Left ventricle myocardium inferior (tissue), 1 donor: ENCODE measurements around the gene CFAP92. TPM values are rescaled to one million over a fixed set of nuclear protein-coding genes. Genes with fewer than 3 reads are reported as not detected.

Experiments used
- DNase-seq: peaks from one replicate; pipeline ENCODE4 v3.0.0-alpha.2; 2020
- H3K27ac ChIP-seq: fragments of 200-600 bp; replicated peaks from 2 replicates; pipeline ENCODE4 v1.8.0; 2021
- H3K27me3 ChIP-seq: fragments of 200-600 bp; 2 replicates; pipeline ENCODE4 v1.8.0; 2021; ENCODE audit warnings: low read depth
- H3K36me3 ChIP-seq: fragments of 200-600 bp; 2 replicates; pipeline ENCODE4 v1.8.0; 2021
- H3K4me1 ChIP-seq: fragments of 200-600 bp; 2 replicates; pipeline ENCODE4 v1.8.0; 2021
- H3K4me3 ChIP-seq: fragments of 200-600 bp; 2 replicates; pipeline ENCODE4 v1.8.0; 2021; ENCODE audit warnings: mild to moderate bottlenecking, moderate library complexity
- H3K9me3 ChIP-seq: fragments of 200-600 bp; replicated peaks from 2 replicates; pipeline ENCODE4 v1.8.0; 2021
- CTCF ChIP-seq: fragments of 200-600 bp; IDR thresholded peaks from 2 replicates; pipeline ENCODE4 v1.8.0; 2021; ENCODE audit warnings: antibody characterized with exemption, mild to moderate bottlenecking, borderline replicate concordance
- intact Hi-C: fragments of 100-400 bp; cut with micrococcal nuclease; formaldehyde crosslinking; loops from one replicate; pipeline ENCODE4 v1.11.0; 2022
- total RNA-seq: library from RNA; stranded (reverse); fragmentation: NEBNext Ultra II Directional; extraction: Animal tissue kit (Norgen Biotek cat#: 25700); gene quantifications from one replicate; pipeline ENCODE4 v1.2.1, GENCODE V29; 2021
- donor health status: DM: no; HTN: yes; CAD: no; lungs with severe emphysema.

CFAP92 gene
- total RNA-seq, 1 donor from 2014 or later, result 0.25 TPM

DNA sequence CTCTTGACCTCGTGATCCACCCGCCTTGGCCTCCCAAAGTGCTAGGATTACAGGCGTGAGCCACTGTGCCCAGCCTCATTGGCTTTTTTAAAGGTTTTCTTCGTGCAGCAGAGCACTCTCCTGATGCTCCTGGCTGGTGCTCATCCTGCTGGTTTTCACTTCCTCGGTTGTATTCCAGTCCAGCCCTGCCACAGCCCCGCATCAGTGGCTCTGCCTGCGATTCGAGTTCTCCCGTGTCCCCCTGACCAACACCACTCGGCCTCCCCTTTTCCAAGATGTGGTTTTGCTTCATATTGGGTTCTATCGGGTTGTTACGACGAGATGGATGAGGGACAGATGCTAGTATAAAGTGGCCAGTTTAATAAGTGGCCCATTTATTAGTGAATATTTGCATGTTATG lies 35.0 kb upstream of the CFAP92 start:
- Histone ChIP-seq H3K9me3 (peaks cover 5% of the 10 kb centered on the region), H3K27me3 (no peaks in the 10 kb centered on the region), H3K36me3 (peaks cover 4% of the 10 kb centered on the region), H3K27ac (no peak overlapping the region), H3K4me1 (peaks cover 48% of the 10 kb centered on the region), H3K4me3 (no peak overlapping the region)
- intact Hi-C loops, result no loop called here
- TF ChIP-seq CTCF, result no peak
- DNase-seq, result no peak

DNA sequence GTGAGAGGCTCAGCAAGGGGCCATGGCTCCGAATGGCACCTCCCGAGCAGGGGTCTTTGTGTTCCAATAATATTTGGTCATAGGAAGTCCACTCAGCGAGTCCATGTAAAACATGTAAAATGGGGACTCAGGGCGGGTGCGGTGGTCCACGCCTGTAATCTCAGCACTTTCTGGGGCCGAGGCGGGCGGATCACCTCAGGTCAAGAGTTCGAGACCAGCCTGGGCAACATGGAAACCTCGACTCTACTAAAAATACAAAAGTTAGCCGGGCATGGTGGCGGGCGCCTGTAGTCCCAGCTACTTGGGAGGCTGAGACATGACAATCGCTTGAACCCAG lies 33.6 kb upstream of the CFAP92 start:
- Histone ChIP-seq H3K36me3 (peaks cover 4% of the 10 kb centered on the region), H3K27ac (peak overlapping the region; percentile 81), H3K27me3 (no peaks in the 10 kb centered on the region), H3K9me3 (peaks cover 5% of the 10 kb centered on the region), H3K4me1 (peaks cover 49% of the 10 kb centered on the region), H3K4me3 (peak overlapping the region; percentile 73)
- intact Hi-C loops, result no loop called here
- TF ChIP-seq CTCF, result no peak
- no peak for DNase-seq

- Histone ChIP-seq H3K4me1 (peaks cover 54% of the 10 kb centered on the region), H3K27me3 (no peaks in the 10 kb centered on the region), H3K36me3 (peaks cover 4% of the 10 kb centered on the region), H3K9me3 (peaks cover 5% of the 10 kb centered on the region), H3K4me3 (peak overlapping the region; percentile 73), H3K27ac (peak overlapping the region; percentile 81)
- peak; percentile 90 for DNase-seq
- intact Hi-C loops, result no loop called here
- peak; percentile 82 for TF ChIP-seq CTCF
These were observed 33.1 kb upstream of the CFAP92 start for GRCh38 chr3:129026728-129027543.

DNA sequence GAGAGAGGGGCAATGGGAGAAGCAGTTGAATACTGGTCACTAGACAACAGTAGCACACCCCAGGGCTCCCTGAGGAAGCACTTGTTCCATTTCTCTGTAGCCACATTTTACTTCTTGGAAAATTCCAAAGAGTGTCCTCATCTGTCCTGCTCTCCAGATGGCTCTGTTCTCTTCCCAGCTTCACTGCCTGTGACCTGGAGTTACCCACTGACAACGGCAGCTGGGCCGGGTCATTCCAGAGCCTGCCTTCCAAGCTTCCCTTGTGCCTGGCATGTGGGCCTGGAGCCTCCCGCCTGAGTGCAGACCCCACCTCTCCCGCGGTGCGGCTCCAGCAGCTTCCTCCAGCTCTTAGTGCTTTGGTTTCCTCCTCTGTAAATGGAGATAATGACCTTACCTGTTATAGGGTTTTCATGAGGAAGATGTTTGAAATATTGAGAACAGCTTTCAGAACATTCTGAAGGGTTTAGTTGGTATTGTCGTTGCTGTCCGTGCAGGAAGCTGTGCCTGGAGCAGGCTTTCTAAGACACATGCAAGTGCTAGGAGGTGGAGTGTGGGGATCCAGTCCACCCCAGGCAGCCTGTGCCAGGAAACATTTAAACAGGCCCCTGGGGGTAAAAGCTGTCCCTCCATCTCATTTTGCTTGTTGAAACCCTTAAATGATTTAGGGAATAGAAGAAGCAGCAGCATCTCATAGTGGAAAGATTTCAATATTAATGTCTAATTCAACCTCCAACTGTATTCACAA lies 32.0 kb upstream of the CFAP92 start:
- Histone ChIP-seq H3K4me3 (peak overlapping the region; percentile 73), H3K4me1 (peaks cover 62% of the 10 kb centered on the region), H3K36me3 (peaks cover 4% of the 10 kb centered on the region), H3K27me3 (no peaks in the 10 kb centered on the region), H3K9me3 (peaks cover 5% of the 10 kb centered on the region), H3K27ac (peak overlapping the region; percentile 81)
- DNase-seq, result peak; percentile 77
- TF ChIP-seq CTCF, result no peak
- intact Hi-C loops, result no loop called here

- Histone ChIP-seq H3K27me3 (no peaks in the 10 kb centered on the region), H3K4me3 (no peak overlapping the region), H3K27ac (peak overlapping the region; percentile 81), H3K36me3 (no peaks in the 10 kb centered on the region), H3K4me1 (peaks cover 65% of the 10 kb centered on the region), H3K9me3 (peaks cover 2% of the 10 kb centered on the region)
- intact Hi-C loops, result no loop called here
- TF ChIP-seq CTCF, result no peak
- no peak for DNase-seq
These were observed 31.2 kb upstream of the CFAP92 start for GRCh38 chr3:129025108-129025507.
